Neural cell (in vitro differentiated cells): Measurements from ENCODE around the gene PSEN1. TPM values are rescaled to one million over a fixed set of nuclear protein-coding genes. Genes with fewer than 3 reads are reported as not detected.
A peak's percentile ranks its signal among the peaks of the same experiment; 100 is the strongest.

ENCODE experiments used
- H2AFZ ChIP-seq: fragments of 200-600, 300-800 bp; sonication (generic), shearing (Covaris generic); 2 replicates; pipeline ENCODE4 v1.6.0; 2014; ENCODE audit warnings: low read depth, mild to moderate bottlenecking, antibody characterized with exemption, low read length, moderate library complexity
- H3F3A ChIP-seq: fragments of 200-600 bp; shearing (Covaris generic); 2 replicates; pipeline ENCODE4 v1.6.1; 2016; ENCODE audit warnings: mild to moderate bottlenecking, moderate library complexity, mixed read lengths, antibody characterized with exemption, low read length; ENCODE audit not compliant: insufficient read depth, poor library complexity, severe bottlenecking
- H3K27ac ChIP-seq: fragments of 200-600, 300-800 bp; sonication (generic), shearing (Covaris generic); 2 replicates; pipeline ENCODE4 v1.5.1; 2014; ENCODE audit warnings: mild to moderate bottlenecking, low read length, moderate library complexity
- H3K27me3 ChIP-seq: fragments of 300-800, 200-600 bp; sonication (generic), shearing (Covaris generic); 2 replicates; pipeline ENCODE4 v1.6.0; 2014; ENCODE audit warnings: mild to moderate bottlenecking, low read depth, low read length, moderate library complexity; ENCODE audit not compliant: insufficient read depth
- H3K36me3 ChIP-seq: fragments of 300-800, 200-600 bp; sonication (generic), shearing (Covaris generic); 2 replicates; pipeline ENCODE4 v1.5.1; 2014; ENCODE audit warnings: mild to moderate bottlenecking, antibody characterized with exemption, low read length, moderate library complexity; ENCODE audit not compliant: insufficient read depth
- H3K4me2 ChIP-seq: fragments of 300-800, 200-600 bp; sonication (generic), shearing (Covaris generic); 2 replicates; pipeline ENCODE4 v1.6.0; 2014; ENCODE audit warnings: mild to moderate bottlenecking, low read length
- H3K4me3 ChIP-seq: fragments of 300-800, 200-600 bp; sonication (generic), shearing (Covaris generic); 2 replicates; pipeline ENCODE4 v1.5.1; 2014; ENCODE audit warnings: mild to moderate bottlenecking, low read length, moderate library complexity
- H3K79me2 ChIP-seq: fragments of 200-600 bp; shearing (Covaris generic); replicated peaks from 2 replicates; pipeline ENCODE4 v1.6.0; 2014; ENCODE audit warnings: mild to moderate bottlenecking, low read length, moderate library complexity; ENCODE audit not compliant: insufficient read depth
- H3K9ac ChIP-seq: fragments of 300-800, 200-600 bp; sonication (generic), shearing (Covaris generic); 2 replicates; pipeline ENCODE4 v1.6.1; 2016; ENCODE audit warnings: mild to moderate bottlenecking, low read length, mixed read lengths
- H3K9me2 ChIP-seq: fragments of 200-600 bp; shearing (Covaris generic); 2 replicates; pipeline ENCODE4 v1.6.1; 2016; ENCODE audit warnings: mild to moderate bottlenecking, low read length, mixed read lengths; ENCODE audit not compliant: insufficient read depth
- H3K9me3 ChIP-seq: fragments of 200-600, 300-800 bp; sonication (generic), shearing (Covaris generic); 2 replicates; pipeline ENCODE4 v1.6.1; 2016; ENCODE audit warnings: mild to moderate bottlenecking, mixed run types, low read length, moderate library complexity, mixed read lengths
- H4K20me1 ChIP-seq: fragments of 200-600 bp; shearing (Covaris generic); 2 replicates; pipeline ENCODE4 v1.6.1; 2016; ENCODE audit warnings: mild to moderate bottlenecking, mixed run types; ENCODE audit not compliant: insufficient read depth
- CTCF ChIP-seq: fragments of 450-650 bp; IDR thresholded peaks from 2 replicates; pipeline ENCODE4 v1.5.1; 2014; ENCODE audit warnings: antibody characterized with exemption, mild to moderate bottlenecking, moderate library complexity; ENCODE audit not compliant: poor library complexity, severe bottlenecking
- EP300 ChIP-seq: fragments of 450-650 bp; conservative IDR thresholded peaks from 2 replicates; pipeline ENCODE4 v1.6.1; 2014; ENCODE audit warnings: antibody characterized with exemption, mild to moderate bottlenecking, moderate library complexity; ENCODE audit not compliant: poor library complexity, severe bottlenecking
- EZH2 ChIP-seq: fragments of 200-600, 300-800 bp; shearing (Covaris generic), sonication (generic); IDR thresholded peaks from 2 replicates; pipeline ENCODE4 v1.6.1; 2014; ENCODE audit warnings: antibody characterized with exemption, low read length, borderline replicate concordance, mild to moderate bottlenecking; ENCODE audit not compliant: insufficient read depth, poor library complexity, severe bottlenecking
- MXI1 ChIP-seq: fragments of 450-650 bp; conservative IDR thresholded peaks from 2 replicates; pipeline ENCODE4 v1.6.1; 2014; ENCODE audit warnings: antibody characterized with exemption, mild to moderate bottlenecking; ENCODE audit not compliant: poor library complexity, severe bottlenecking
- POLR2AphosphoS5 ChIP-seq: IDR thresholded peaks from 2 replicates; pipeline ENCODE4 v1.6.1; 2012
- RAD21 ChIP-seq: fragments of 450-650 bp; conservative IDR thresholded peaks from 2 replicates; pipeline ENCODE4 v1.6.1; 2014; ENCODE audit warnings: antibody characterized with exemption, mild to moderate bottlenecking, moderate library complexity
- REST ChIP-seq: IDR thresholded peaks from 2 replicates; pipeline ENCODE4 v1.6.1; 2012; ENCODE audit warnings: borderline replicate concordance
- SMC3 ChIP-seq: fragments of 450-650 bp; conservative IDR thresholded peaks from 2 replicates; pipeline ENCODE4 v1.6.1; 2014; ENCODE audit warnings: antibody characterized with exemption, mild to moderate bottlenecking, moderate library complexity; ENCODE audit not compliant: poor library complexity
- TAF1 ChIP-seq: IDR thresholded peaks from 2 replicates; pipeline ENCODE4 v1.6.1; 2012; ENCODE audit warnings: low read depth
- polyA plus RNA-seq: library from polyadenylated mRNA; depleted of rRNA; stranded (reverse); fragments of >200 nt; gene quantifications from 2 replicates; pipeline ENCODE4 v1.2.3, GENCODE V29; 2014

The PSEN1 gene
- polyA plus RNA-seq, 1 donor from 2014 or later = 40.3 TPM

GRCh38 chr14:73234029-73234428, 97.7 kb downstream of the PSEN1 start:
- no peak overlapping the region for H3K4me2 ChIP-seq
- TF ChIP-seq EP300 = no peak
- no peak for TF ChIP-seq EZH2
- TF ChIP-seq CTCF = no peak
- TF ChIP-seq RAD21 = no peak
- no peak for TF ChIP-seq MXI1
- no peak for TF ChIP-seq TAF1
- TF ChIP-seq POLR2AphosphoS5 = no peak
- no peak for TF ChIP-seq SMC3
- TF ChIP-seq REST = no peak
- no peaks in the 10 kb centered on the region for H3K9me2 ChIP-seq
- H3K9me3 ChIP-seq = no peaks in the 10 kb centered on the region
- H3K4me3 ChIP-seq = no peak overlapping the region
- H2AFZ ChIP-seq = no peak overlapping the region
- H3K36me3 ChIP-seq = peaks cover 1% of the 10 kb centered on the region
- no peaks in the 10 kb centered on the region for H3F3A ChIP-seq
- no peaks in the 10 kb centered on the region for H4K20me1 ChIP-seq
- H3K79me2 ChIP-seq = no peaks in the 10 kb centered on the region
- H3K9ac ChIP-seq = no peak overlapping the region
- H3K27ac ChIP-seq = no peak overlapping the region
- peaks cover 31% of the 10 kb centered on the region for H3K27me3 ChIP-seq

GRCh38 chr14:73234586-73235394, 98.5 kb downstream of the PSEN1 start:
- no peak overlapping the region for H3K27ac ChIP-seq
- H3K9me3 ChIP-seq = no peaks in the 10 kb centered on the region
- H3K4me2 ChIP-seq = peak overlapping the region; percentile 65
- H4K20me1 ChIP-seq = no peaks in the 10 kb centered on the region
- no peak for TF ChIP-seq RAD21
- TF ChIP-seq EP300 = no peak
- no peak for TF ChIP-seq SMC3
- no peak for TF ChIP-seq POLR2AphosphoS5
- TF ChIP-seq CTCF = no peak
- no peak for TF ChIP-seq EZH2
- TF ChIP-seq MXI1 = no peak
- TF ChIP-seq REST = no peak
- no peak for TF ChIP-seq TAF1
- H3K36me3 ChIP-seq = no peaks in the 10 kb centered on the region
- H2AFZ ChIP-seq = peak overlapping the region; percentile 30
- H3K79me2 ChIP-seq = no peaks in the 10 kb centered on the region
- peak overlapping the region; percentile 40 for H3K9ac ChIP-seq
- no peaks in the 10 kb centered on the region for H3F3A ChIP-seq
- H3K9me2 ChIP-seq = no peaks in the 10 kb centered on the region
- peak overlapping the region; percentile 54 for H3K4me3 ChIP-seq
- H3K27me3 ChIP-seq = peaks cover 39% of the 10 kb centered on the region
